NCI-H2196 treated with DMSO at 0.1 percent for 48 hours (cell line): ENCODE data around the gene SNHG17.
"Not testable (repeated sequence)": the region's sequence is repeated elsewhere in the genome, so short reads cannot be mapped to it uniquely, and the experiment has no call there.

Source experiments
- DNase-seq: peaks from one replicate; lab custom pipeline; 2025; ENCODE audit not compliant: unreplicated experiment; lab: John Stamatoyannopoulos, UW

The SNHG17 gene

GRCh38 chr20:38421915-38422314, 13.2 kb downstream of the SNHG17 start:
- DNase-seq, result no peak

GRCh38 chr20:38420388-38421085, 14.6 kb downstream of the SNHG17 start:
- DNase-seq, result no peak

DNA sequence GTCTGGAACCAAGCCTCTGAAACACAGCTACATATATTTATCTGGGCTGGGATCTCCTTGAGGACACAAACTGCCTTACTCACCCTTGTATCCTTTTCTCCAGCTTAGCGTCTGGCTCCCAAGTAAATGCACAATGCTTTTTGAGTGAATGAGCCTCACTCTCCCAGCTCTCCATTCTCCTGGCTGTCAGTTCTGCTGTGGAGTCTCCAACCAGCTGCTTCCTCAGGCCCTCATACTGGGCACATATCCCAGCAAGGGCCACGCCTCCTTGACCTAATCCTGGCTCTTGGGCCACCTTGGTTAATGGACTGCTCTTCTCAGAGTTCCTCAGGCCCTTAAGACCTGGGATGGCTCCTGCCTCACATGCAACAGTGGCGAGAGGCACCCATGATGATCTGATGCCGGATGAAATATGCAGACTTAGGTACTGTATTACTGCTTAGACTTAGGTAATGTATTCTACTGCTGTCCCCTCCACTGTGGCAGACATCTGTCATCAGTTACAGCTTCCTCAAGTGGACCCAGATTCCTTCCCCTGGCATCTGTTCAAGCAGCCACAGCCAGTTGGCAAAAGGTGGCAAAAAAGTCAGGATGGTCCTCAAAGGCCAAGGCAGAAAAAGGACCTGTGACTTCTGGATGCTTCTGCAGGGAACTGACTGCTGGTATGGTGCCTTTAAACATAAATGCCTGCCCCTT, 16.5 kb downstream of the SNHG17 start:
- DNase-seq, result peak; percentile 16

DNA sequence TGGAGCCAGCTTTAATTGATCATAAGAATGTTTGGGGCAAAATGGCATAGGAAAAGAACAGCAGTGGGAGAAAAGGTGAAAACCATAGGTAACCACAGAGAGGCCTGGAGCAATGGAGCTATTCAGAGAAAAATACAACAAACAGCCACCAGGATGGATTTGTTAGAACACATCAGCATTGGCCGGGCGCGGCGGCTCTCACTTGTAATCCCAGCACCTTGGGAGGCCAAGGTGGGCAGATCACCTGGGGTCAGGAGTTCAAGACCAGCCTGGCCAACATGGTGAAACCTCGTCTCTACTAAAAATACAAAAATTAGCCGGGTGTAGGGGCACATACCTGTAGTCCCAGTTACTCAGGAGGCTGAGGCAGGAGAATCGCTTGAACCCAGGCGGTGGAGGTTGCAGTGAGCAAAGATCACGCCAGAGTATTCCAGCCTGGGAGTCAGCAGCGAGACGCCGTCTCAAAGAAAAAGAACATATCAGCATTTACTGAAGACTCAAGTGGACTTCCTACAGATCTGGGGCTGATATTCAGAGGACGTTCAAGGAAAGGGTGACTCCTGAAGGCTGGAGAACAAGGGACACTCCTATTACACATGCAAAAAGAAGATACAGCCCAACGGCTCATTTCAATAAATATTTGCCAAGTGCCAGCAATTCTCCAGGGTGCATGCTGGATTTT, 20.2 kb downstream of the SNHG17 start:
- DNase-seq, result no peak

DNA sequence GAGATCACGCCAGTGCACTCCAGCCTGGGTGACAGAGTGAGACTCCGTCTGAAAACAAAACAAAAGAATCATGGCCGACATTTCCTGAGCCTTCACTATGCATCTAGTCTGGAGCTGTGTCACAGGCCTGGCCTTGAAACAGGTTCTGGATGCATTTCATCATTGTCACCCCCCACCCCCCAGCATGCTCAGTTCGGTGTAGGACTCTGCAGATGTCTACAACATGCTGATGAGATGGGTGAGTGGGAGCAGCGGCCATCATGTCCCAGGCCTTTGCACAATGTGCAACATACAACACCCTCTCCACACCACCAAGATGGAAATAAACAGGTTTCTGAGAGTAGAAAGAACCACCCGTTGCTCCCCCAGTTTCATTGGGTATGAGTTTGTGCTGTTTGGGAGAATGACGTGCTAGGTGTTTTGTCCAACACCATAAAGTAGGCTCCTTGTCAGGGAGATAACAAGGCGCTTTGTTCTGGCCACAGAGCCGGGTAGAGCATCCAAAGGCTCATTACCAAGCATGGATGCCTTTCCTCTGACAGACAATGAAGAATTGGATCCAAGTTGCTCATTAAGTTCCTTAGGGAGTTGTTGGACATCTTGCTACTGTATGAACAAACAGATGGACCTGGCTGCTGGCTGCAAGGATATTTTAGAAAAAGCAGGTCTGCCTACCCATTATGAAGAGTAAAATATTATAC, 22.1 kb downstream of the SNHG17 start:
- DNase-seq, result no peak

- not testable (repeated sequence) for DNase-seq
These were observed 27.3 kb downstream of the SNHG17 start for GRCh38 chr20:38407822-38408221.

GRCh38 chr20:38407321-38407720, 27.8 kb downstream of the SNHG17 start:
- no peak for DNase-seq

DNA sequence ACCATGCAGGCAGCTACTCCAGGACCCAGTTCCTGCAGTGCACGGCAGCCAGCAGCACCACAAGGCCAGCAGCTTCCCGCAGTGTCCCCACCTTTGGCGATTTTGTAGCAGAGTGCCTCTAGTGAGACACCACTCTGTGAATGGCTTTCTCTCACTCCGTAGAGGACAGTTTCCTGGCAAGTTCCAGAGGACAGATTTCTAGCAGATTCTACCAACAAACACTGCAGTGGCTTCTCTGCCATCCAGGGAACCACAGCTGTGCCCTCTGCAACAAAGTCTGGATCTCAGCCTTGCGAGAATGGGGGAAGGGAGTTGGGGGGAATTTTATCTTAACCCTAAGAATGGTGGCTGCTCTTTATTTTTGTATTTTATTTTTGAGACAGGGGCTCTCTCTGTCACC, 28.7 kb downstream of the SNHG17 start:
- DNase-seq, result no peak

- DNase-seq, result no peak
These were observed 30.0 kb downstream of the SNHG17 start for GRCh38 chr20:38405132-38405531.

DNA sequence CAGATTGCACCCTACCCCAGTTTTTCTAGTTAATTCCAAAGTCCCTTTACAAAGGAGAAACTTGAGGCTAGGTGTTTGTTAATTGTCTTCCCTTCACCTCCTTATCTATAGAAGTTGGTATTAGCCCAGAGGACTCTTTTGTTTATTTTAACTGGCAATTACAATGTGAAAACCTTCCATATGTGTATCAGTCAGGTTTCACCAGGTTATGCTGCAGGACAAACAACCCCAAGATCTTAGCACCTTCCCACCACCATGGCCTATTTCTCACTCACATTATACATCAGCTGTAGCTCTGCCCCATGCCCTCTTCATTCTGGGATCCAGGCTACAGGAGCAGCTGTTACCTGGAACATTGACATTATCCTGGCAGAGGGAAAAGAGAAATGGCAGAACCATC, 31.1 kb downstream of the SNHG17 start:
- no peak for DNase-seq

DNA sequence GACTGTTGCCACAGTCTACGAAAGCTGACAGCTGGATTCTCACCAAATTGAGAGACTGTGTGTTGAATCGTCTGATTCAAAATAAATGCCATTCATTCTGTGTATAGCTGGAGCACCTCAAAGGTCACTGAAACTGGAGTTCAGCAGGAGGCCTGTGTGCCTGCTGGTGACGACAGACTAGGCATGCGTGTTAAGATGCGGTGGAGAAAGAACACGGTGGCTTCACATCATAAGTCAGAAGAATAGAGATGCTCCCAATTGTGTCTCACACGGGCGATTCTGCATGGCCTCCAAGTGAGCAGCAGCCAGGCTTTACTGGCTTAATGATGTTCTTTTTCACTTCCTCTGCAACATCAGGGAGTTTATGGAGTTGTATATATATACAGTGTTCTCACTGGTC, 32.3 kb downstream of the SNHG17 start:
- DNase-seq, result no peak

DNA sequence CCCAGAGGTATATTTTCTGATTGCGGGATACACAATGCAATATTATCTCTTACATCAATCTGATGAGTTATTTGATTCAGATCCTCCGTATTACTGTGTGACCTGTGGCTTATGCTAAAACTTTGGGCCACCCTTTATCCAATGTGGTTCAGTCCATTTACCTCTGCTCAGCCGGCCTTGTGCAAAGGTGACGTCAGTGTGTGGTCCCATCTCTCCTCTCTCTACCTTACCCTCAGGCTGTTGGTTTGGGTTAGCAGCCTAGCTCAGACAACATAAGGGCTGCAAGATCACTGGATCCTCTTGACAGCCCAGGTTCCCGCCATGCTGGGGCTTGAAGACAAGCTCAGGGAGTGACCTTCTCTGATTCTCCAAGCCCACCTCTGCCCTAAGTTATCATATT, 33.0 kb downstream of the SNHG17 start:
- DNase-seq, result no peak

- DNase-seq, result not testable (repeated sequence)
These were observed 39.3 kb downstream of the SNHG17 start for GRCh38 chr20:38395751-38396395.

- DNase-seq, result no peak
These were observed 40.0 kb downstream of the SNHG17 start for GRCh38 chr20:38395165-38395564.

DNA sequence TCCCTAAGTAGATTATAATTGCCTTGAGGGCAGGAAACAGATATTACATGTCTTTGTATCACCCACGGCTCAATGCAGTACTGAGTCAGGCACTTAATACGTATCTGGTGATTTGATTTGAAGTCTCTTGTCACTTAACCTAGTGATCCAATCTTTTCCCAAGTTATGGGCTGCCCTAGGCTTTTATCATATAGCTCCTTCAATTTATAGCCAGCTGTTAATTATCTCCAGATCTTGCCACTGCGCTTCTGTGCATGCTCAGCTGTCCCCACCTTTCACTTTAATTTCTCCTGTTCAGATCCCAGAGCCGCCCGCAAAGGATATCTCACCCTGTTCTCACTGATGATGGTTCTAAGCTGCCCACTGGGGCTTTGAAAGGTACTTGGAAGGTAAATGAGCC, 41.9 kb downstream of the SNHG17 start:
- no peak for DNase-seq

GRCh38 chr20:38392356-38392755, 42.8 kb downstream of the SNHG17 start:
- DNase-seq, result no peak

GRCh38 chr20:38387953-38388352, 47.2 kb downstream of the SNHG17 start:
- DNase-seq, result no peak

- DNase-seq, result no peak
These were observed 48.3 kb downstream of the SNHG17 start for GRCh38 chr20:38386851-38387250.

DNA sequence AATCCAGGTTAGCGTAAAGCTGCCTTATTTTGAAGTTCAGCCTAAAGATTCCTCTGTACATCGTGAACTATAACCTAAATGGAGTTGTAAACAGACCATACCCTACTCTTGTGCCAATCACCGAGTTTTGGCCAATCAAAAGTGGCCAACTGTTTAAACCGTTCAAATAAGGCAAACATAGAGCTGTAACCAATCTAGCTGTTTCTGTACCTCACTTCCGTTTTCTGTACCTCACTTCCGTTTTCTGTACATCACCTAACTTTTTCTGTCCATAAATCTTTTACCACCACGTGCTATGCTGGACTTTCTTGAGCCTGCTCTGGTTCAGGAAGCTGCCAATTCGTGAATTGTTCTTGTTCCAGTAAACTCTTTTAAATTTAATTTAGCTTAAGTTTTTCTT, 49.1 kb downstream of the SNHG17 start:
- DNase-seq, result no peak

DNA sequence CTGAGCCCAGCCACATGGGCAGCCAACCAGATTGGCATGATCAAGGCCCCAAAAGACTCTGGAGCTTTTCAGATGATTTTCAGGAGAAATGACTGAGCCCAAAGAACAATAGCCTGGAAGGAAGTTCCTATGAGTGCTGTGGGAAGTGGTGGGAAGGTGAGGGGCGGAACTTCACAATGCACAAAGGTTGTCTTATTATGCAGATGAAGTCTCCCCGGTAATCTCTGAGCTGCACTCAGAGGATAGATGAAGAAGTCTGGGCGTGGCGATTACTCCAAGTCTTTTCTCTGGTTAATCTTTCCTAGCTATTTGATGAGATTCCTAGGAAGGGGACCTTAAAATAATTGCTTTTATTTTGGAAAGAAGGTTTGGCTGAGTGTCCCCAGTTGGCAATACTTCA, 52.0 kb downstream of the SNHG17 start:
- no peak for DNase-seq

- DNase-seq, result not testable (repeated sequence)
These were observed 57.3 kb downstream of the SNHG17 start for GRCh38 chr20:38377838-38378237.
